ENCODE measurements around the gene FHIT. TPM values are rescaled to one million over a fixed set of nuclear protein-coding genes. Genes with fewer than 3 reads are reported as not detected.

The FHIT gene
- total RNA-seq, 2 donors from 2014 or later = 6.8 to 12.3 TPM

GRCh38 chr3:60932170-60932569 lies 319.1 kb downstream of the FHIT start:
- WGBS, 2 experiments (ENCODE audit: insufficient coverage in 1 of 2, insufficient read length in 1 of 2) = 73 to 89% methylated on average over 1 to 2 of the region's 2 CpGs
- Mint-ChIP-seq H3K4me3 (no peak overlapping the region), H3K36me3 (ENCODE audit: low read depth) (no peaks in the 10 kb centered on the region), H3K27me3 (ENCODE audit: insufficient read depth) (no peaks in the 10 kb centered on the region), H3K9me3 (peaks cover 15% of the 10 kb centered on the region), H3K27ac (peak overlapping the region; percentile 56), H3K4me1 (peaks cover 24% of the 10 kb centered on the region)
- H3K27ac ChIP-seq (ENCODE audit: low read depth, low read length) = no peak overlapping the region
- H3K36me3 ChIP-seq (ENCODE audit: control insufficient read depth, insufficient read depth, low read length) = no peaks in the 10 kb centered on the region
- H3K27me3 ChIP-seq (ENCODE audit: control insufficient read depth, insufficient read depth, low read length, poor library complexity, severe bottlenecking) = no peaks in the 10 kb centered on the region
- no peak for TF ChIP-seq CTCF (conservative IDR thresholded peaks at IDR 0.05)
- H3K9me3 ChIP-seq (ENCODE audit: control insufficient read depth, low read length) = no peaks in the 10 kb centered on the region
- H3K4me1 ChIP-seq (ENCODE audit: control insufficient read depth, insufficient read depth, low read length) = peaks cover 4% of the 10 kb centered on the region
- H3K4me3 ChIP-seq (ENCODE audit: low read length) = no peak overlapping the region
- DNase-seq = peak; percentile 54
- H3K9ac ChIP-seq (ENCODE audit: extremely low read depth, low read length, poor library complexity, severe bottlenecking) = no peak overlapping the region

- Mint-ChIP-seq H3K9me3 (peaks cover 22% of the 10 kb centered on the region), H3K4me3 (no peak overlapping the region), H3K36me3 (ENCODE audit: low read depth) (peaks cover 1% of the 10 kb centered on the region), H3K27me3 (ENCODE audit: insufficient read depth) (no peaks in the 10 kb centered on the region), H3K4me1 (peaks cover 24% of the 10 kb centered on the region), H3K27ac (no peak overlapping the region)
- H3K4me1 ChIP-seq (ENCODE audit: control insufficient read depth, insufficient read depth, low read length) = peaks cover 4% of the 10 kb centered on the region
- H3K9me3 ChIP-seq (ENCODE audit: control insufficient read depth, low read length) = no peaks in the 10 kb centered on the region
- DNase-seq = no peak
- no peak overlapping the region for H3K9ac ChIP-seq (ENCODE audit: extremely low read depth, low read length, poor library complexity, severe bottlenecking)
- no peak overlapping the region for H3K4me3 ChIP-seq (ENCODE audit: low read length)
- H3K27me3 ChIP-seq (ENCODE audit: control insufficient read depth, insufficient read depth, low read length, poor library complexity, severe bottlenecking) = no peaks in the 10 kb centered on the region
- no peaks in the 10 kb centered on the region for H3K36me3 ChIP-seq (ENCODE audit: control insufficient read depth, insufficient read depth, low read length)
- no peak overlapping the region for H3K27ac ChIP-seq (ENCODE audit: low read depth, low read length)
- no peak for TF ChIP-seq CTCF (conservative IDR thresholded peaks at IDR 0.05)
- WGBS, 2 experiments (ENCODE audit: insufficient coverage in 1 of 2, insufficient read length in 1 of 2) = 85 to 100% methylated on average over 1 to 7 of the region's 7 CpGs
These were observed 319.8 kb downstream of the FHIT start for GRCh38 chr3:60931452-60931851.

- Histone ChIP-seq H3K4me1 (ENCODE audit: control insufficient read depth, insufficient read depth, low read length) (no peaks in the 10 kb centered on the region), H3K9me3 (ENCODE audit: control insufficient read depth, low read length) (peaks cover 6% of the 10 kb centered on the region), H3K36me3 (ENCODE audit: control insufficient read depth, insufficient read depth, low read length) (no peaks in the 10 kb centered on the region), H3K27ac (ENCODE audit: low read depth, low read length) (no peak overlapping the region), H3K27me3 (ENCODE audit: control insufficient read depth, insufficient read depth, low read length, poor library complexity, severe bottlenecking) (no peaks in the 10 kb centered on the region), H3K4me3 (ENCODE audit: low read length) (no peak overlapping the region), H3K9ac (ENCODE audit: extremely low read depth, low read length, poor library complexity, severe bottlenecking) (no peak overlapping the region)
- Mint-ChIP-seq H3K36me3 (ENCODE audit: low read depth) (no peaks in the 10 kb centered on the region), H3K4me3 (no peak overlapping the region), H3K27me3 (ENCODE audit: insufficient read depth) (no peaks in the 10 kb centered on the region), H3K27ac (no peak overlapping the region), H3K4me1 (no peaks in the 10 kb centered on the region), H3K9me3 (peaks cover 28% of the 10 kb centered on the region)
- WGBS, 2 experiments (ENCODE audit: insufficient coverage in 1 of 2, insufficient read length in 1 of 2) = 92% methylated on average over 4 of the region's 4 CpGs; no CpG with 5 or more reads in 1 of the 2 experiments
- TF ChIP-seq CTCF (conservative IDR thresholded peaks at IDR 0.05) = no peak
- DNase-seq = no peak
These were observed 330.7 kb downstream of the FHIT start for GRCh38 chr3:60920519-60920918.
